ENCODE results near the gene CAPN14.

CAPN14 gene

DNA sequence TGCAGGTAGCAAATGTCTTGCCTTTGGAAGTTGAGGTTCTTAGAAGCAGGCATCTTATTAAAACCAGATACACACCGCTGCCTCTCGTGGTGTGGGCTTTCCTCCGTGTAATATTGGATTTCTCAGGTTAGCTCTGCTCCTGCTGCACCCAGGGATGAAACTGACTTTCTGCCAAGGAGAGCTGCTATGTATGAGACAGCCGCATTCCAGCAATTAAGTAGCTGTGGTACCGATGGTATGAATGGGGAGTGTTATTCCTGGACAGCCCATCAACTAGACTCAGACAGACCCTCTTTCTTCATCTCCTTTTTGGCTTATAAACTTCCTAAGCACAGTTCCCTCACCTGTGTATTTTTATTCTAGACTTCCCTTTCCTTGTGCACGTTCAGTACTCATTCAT is 9.8 kb upstream of the CAPN14 start:
- Histone ChIP-seq H3K4me1 (ENCODE audit: control insufficient read depth, insufficient read depth, low read length) (no peaks in the 10 kb centered on the region), H3K27ac (ENCODE audit: insufficient read depth, low read depth, low read length, poor library complexity, severe bottlenecking) (no peak overlapping the region), H3K36me3 (ENCODE audit: control insufficient read depth, insufficient read depth, low read length) (no peaks in the 10 kb centered on the region), H3K4me3 (ENCODE audit: insufficient read depth, low read depth, low read length) (no peak overlapping the region), H3K27me3 (ENCODE audit: control insufficient read depth, insufficient read depth, low read length, poor library complexity, severe bottlenecking) (no peaks in the 10 kb centered on the region), H3K9me3 (ENCODE audit: control insufficient read depth, low read length) (no peaks in the 10 kb centered on the region)
- 85 to 87% methylated on average over 5 to 6 of the region's 6 CpGs for WGBS, 2 experiments

DNA sequence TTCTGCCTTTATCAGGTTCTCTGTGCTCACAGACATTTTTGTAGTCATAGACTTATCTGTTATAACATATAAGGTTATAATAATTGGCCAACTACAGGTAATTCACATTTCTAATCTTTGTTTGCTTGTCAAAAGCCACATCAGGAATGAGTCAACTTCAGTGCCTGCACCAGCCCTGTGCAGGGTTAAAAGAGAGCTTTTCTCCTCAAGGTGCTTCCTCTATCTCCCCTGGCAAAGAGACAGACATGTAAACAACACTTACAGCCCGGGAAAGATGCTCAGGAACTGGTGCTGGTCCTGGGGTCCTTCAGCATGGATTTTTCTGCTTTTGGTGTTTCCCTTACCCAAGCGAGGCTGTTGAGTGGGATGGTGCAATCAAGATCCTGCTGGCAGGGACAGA is 9.0 kb upstream of the CAPN14 start:
- no peaks in the 10 kb centered on the region for H3K36me3 ChIP-seq (ENCODE audit: control insufficient read depth, insufficient read depth, low read length)
- no peak overlapping the region for H3K4me3 ChIP-seq (ENCODE audit: insufficient read depth, low read depth, low read length)
- WGBS, 2 experiments: 69 to 75% methylated on average over 2 of the region's 2 CpGs
- no peak overlapping the region for H3K27ac ChIP-seq (ENCODE audit: insufficient read depth, low read depth, low read length, poor library complexity, severe bottlenecking)
- no peaks in the 10 kb centered on the region for H3K27me3 ChIP-seq (ENCODE audit: control insufficient read depth, insufficient read depth, low read length, poor library complexity, severe bottlenecking)
- no peaks in the 10 kb centered on the region for H3K9me3 ChIP-seq (ENCODE audit: control insufficient read depth, low read length)
- no peaks in the 10 kb centered on the region for H3K4me1 ChIP-seq (ENCODE audit: control insufficient read depth, insufficient read depth, low read length)

DNA sequence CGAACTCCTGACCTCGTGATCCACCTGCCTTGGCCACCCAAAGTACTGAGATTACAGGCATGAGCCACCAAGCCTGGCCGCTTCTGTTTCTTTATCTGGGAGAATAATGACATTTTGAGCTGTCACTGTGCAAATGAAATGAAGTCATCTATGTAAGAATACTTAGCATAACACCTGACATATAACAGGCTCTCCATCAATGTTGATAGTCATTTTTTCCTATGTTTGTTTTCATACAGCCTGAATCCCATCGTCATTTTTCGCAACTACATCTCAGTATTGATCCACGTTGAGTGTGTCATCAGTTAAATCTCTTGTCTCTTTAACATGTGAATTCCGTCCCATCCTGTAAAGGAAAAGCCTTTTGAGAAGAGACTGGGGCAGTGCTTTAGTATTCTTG is 6.4 kb upstream of the CAPN14 start:
- Histone ChIP-seq H3K36me3 (ENCODE audit: control insufficient read depth, insufficient read depth, low read length) (no peaks in the 10 kb centered on the region), H3K9me3 (ENCODE audit: control insufficient read depth, low read length) (no peaks in the 10 kb centered on the region), H3K27ac (ENCODE audit: insufficient read depth, low read depth, low read length, poor library complexity, severe bottlenecking) (no peak overlapping the region), H3K4me1 (ENCODE audit: control insufficient read depth, insufficient read depth, low read length) (no peaks in the 10 kb centered on the region), H3K4me3 (ENCODE audit: insufficient read depth, low read depth, low read length) (no peak overlapping the region), H3K27me3 (ENCODE audit: control insufficient read depth, insufficient read depth, low read length, poor library complexity, severe bottlenecking) (no peaks in the 10 kb centered on the region)
- WGBS, 2 experiments: 81 to 90% methylated on average over 7 of the region's 7 CpGs

DNA sequence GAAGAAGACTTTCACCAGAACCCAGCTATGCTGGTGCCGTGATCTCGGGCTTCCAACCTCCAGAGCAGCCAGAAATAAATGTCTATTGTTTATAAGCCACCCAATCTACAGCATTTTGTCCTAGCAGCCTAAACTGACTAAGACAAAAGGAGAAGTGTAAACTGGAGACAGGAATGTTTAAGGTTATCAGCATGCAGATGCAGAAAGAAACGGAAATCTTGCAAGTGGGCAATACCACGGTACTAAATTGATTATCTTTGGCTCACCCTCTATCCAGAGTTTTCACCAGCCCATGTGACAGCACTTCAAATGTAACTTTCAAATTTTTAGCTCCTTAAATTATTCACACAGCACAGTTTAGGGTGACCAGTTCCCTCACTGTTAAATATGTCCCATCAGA is 5.7 kb upstream of the CAPN14 start:
- Histone ChIP-seq H3K36me3 (ENCODE audit: control insufficient read depth, insufficient read depth, low read length) (no peaks in the 10 kb centered on the region), H3K27me3 (ENCODE audit: control insufficient read depth, insufficient read depth, low read length, poor library complexity, severe bottlenecking) (no peaks in the 10 kb centered on the region), H3K4me1 (ENCODE audit: control insufficient read depth, insufficient read depth, low read length) (no peaks in the 10 kb centered on the region), H3K9me3 (ENCODE audit: control insufficient read depth, low read length) (no peaks in the 10 kb centered on the region), H3K27ac (ENCODE audit: insufficient read depth, low read depth, low read length, poor library complexity, severe bottlenecking) (no peak overlapping the region), H3K4me3 (ENCODE audit: insufficient read depth, low read depth, low read length) (no peak overlapping the region)
- 93 to 96% methylated on average over 4 of the region's 4 CpGs for WGBS, 2 experiments

DNA sequence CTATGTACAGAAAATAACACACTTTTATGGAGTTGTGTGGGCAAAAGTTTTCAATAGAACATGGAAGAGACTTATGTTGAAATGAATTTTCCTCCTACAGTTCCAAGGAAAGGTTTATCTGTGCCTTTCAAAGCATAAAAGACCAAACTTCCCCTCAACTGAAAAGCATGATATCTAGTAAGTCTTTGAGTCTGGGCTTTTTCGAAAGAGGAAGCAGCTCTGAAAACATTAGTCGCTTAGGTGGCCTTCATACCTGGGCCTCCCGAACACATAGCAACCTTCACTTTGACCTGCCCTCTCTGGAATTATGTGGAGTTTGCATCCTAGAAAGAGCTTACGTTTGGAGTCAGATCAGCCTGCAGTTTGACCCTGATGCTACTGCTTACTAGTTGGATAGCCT is 4.8 kb upstream of the CAPN14 start:
- H3K9me3 ChIP-seq (ENCODE audit: control insufficient read depth, low read length): no peaks in the 10 kb centered on the region
- WGBS, 2 experiments: 91 to 97% methylated on average over 4 of the region's 4 CpGs
- no peak overlapping the region for H3K27ac ChIP-seq (ENCODE audit: insufficient read depth, low read depth, low read length, poor library complexity, severe bottlenecking)
- H3K27me3 ChIP-seq (ENCODE audit: control insufficient read depth, insufficient read depth, low read length, poor library complexity, severe bottlenecking): no peaks in the 10 kb centered on the region
- no peak overlapping the region for H3K4me3 ChIP-seq (ENCODE audit: insufficient read depth, low read depth, low read length)
- H3K36me3 ChIP-seq (ENCODE audit: control insufficient read depth, insufficient read depth, low read length): no peaks in the 10 kb centered on the region
- H3K4me1 ChIP-seq (ENCODE audit: control insufficient read depth, insufficient read depth, low read length): no peaks in the 10 kb centered on the region

DNA sequence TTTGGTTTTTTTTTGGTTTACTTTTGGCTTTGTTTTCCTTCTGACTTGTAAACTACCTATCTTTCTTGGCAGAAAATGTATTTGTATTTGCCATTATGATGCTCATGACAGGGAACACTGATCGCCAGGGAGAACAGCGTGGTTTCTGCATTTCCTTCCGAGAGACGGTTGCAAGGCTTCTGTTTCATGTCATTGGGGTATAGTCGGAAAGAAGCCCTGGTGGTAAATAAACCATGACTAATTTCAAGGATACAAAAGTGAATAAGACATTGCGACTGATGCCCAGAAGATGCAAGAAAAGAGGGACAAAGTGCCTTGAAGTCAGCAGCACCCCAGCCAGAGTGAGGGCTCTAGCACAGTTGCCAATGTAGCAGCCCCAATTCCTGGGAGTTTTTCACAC is 4.2 kb upstream of the CAPN14 start:
- Histone ChIP-seq H3K27me3 (ENCODE audit: control insufficient read depth, insufficient read depth, low read length, poor library complexity, severe bottlenecking) (no peaks in the 10 kb centered on the region), H3K36me3 (ENCODE audit: control insufficient read depth, insufficient read depth, low read length) (no peaks in the 10 kb centered on the region), H3K4me1 (ENCODE audit: control insufficient read depth, insufficient read depth, low read length) (no peaks in the 10 kb centered on the region), H3K27ac (ENCODE audit: insufficient read depth, low read depth, low read length, poor library complexity, severe bottlenecking) (no peak overlapping the region), H3K9me3 (ENCODE audit: control insufficient read depth, low read length) (no peaks in the 10 kb centered on the region), H3K4me3 (ENCODE audit: insufficient read depth, low read depth, low read length) (no peak overlapping the region)
- 78 to 81% methylated on average over 6 of the region's 6 CpGs for WGBS, 2 experiments

DNA sequence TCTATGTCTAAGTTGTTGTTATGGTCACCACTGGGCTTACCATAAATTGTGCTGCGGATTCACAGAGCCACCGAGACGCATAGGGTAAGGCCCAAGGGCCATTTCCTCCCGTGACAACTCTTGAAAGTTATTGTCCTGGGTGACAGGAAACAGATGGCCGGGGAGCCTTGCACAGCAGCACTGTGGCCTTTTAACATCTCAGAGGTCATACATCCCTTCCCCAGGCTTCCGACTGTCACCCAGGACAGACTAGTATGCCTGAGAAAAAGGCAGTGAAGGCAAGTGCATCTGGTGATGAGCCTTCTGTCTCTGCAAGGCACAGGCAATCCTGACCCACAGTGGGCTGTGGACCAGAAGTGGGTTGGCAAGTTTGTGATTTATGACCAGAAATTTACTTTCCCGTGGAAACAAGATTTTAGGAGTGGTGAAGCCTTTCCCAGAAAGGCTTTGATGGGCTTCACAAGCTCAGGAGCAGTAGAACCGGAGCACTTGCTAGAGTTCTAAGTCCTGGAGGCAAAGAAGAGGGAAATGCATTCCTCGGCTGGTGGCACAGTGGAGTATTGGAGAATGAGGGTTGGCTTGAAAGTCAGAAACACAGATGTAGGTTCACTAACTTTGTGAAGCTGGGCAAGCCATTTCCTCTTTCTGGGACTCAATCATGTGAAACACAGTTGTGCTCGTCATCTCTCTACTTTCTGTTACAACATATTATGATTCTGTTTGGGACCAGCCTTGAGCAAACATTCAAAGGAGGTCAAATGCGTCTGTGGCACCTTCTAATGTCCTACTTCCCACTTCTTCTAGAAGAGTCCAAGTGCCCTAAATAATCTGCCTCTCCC is 2.0 kb upstream of the CAPN14 start:
- Histone ChIP-seq H3K4me3 (ENCODE audit: insufficient read depth, low read depth, low read length) (no peak overlapping the region), H3K4me1 (ENCODE audit: control insufficient read depth, insufficient read depth, low read length) (no peaks in the 10 kb centered on the region), H3K36me3 (ENCODE audit: control insufficient read depth, insufficient read depth, low read length) (no peaks in the 10 kb centered on the region), H3K27ac (ENCODE audit: insufficient read depth, low read depth, low read length, poor library complexity, severe bottlenecking) (no peak overlapping the region), H3K9me3 (ENCODE audit: control insufficient read depth, low read length) (no peaks in the 10 kb centered on the region), H3K27me3 (ENCODE audit: control insufficient read depth, insufficient read depth, low read length, poor library complexity, severe bottlenecking) (no peaks in the 10 kb centered on the region)
- 91 to 93% methylated on average over 11 of the region's 11 CpGs for WGBS, 2 experiments

DNA sequence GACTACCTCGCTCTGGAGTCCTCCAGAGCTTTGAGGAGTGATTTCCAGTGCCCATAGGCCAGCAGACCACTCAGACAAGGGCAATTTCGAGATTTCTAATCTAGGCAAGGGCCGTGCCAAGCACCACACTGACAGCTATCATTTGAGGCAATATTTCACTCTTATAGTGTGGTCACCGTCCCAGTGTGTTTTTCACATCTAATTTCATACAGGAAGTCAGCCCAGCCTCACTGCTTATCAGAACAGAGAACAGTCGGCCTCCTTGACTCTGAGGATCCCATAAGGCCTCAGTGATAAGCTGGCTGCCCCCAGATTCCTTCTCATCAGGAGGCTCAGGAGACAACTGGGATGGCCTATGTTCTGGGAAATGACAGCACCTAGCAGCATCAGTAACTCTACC is 581 bp downstream of the CAPN14 start:
- Histone ChIP-seq H3K27ac (ENCODE audit: insufficient read depth, low read depth, low read length, poor library complexity, severe bottlenecking) (no peak overlapping the region), H3K9me3 (ENCODE audit: control insufficient read depth, low read length) (no peaks in the 10 kb centered on the region), H3K36me3 (ENCODE audit: control insufficient read depth, insufficient read depth, low read length) (no peaks in the 10 kb centered on the region), H3K4me1 (ENCODE audit: control insufficient read depth, insufficient read depth, low read length) (no peaks in the 10 kb centered on the region), H3K27me3 (ENCODE audit: control insufficient read depth, insufficient read depth, low read length, poor library complexity, severe bottlenecking) (no peaks in the 10 kb centered on the region), H3K4me3 (ENCODE audit: insufficient read depth, low read depth, low read length) (no peak overlapping the region)
- 94% methylated on average over 5 of the region's 5 CpGs for WGBS, 2 experiments

DNA sequence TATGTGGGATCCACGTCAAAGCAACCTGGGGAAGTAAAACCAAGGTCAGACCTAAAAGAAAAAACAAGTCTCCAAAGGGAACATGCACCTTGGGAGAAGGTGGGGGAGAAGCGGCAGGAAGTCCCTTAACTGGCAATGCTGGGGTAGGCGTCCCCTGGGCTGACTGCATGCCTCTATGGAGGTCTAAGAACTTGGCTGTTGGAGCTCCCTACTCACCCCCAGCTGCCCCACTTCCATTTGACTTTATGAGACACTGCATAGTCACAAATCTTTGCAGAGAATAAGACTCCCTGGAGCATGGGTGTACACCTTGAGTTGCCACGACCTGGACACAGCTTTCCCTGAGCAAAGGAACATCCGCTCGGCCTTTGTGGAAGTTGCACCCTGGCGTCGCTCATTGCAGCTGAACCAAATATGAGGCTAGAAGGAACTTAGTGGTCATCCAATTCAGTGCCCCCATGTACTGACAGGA is 2.8 kb downstream of the CAPN14 start:
- Histone ChIP-seq H3K4me1 (ENCODE audit: control insufficient read depth, insufficient read depth, low read length) (no peaks in the 10 kb centered on the region), H3K9me3 (ENCODE audit: control insufficient read depth, low read length) (no peaks in the 10 kb centered on the region), H3K36me3 (ENCODE audit: control insufficient read depth, insufficient read depth, low read length) (no peaks in the 10 kb centered on the region), H3K27me3 (ENCODE audit: control insufficient read depth, insufficient read depth, low read length, poor library complexity, severe bottlenecking) (no peaks in the 10 kb centered on the region), H3K4me3 (ENCODE audit: insufficient read depth, low read depth, low read length) (no peak overlapping the region), H3K27ac (ENCODE audit: insufficient read depth, low read depth, low read length, poor library complexity, severe bottlenecking) (no peak overlapping the region)
- 93 to 94% methylated on average over 8 of the region's 8 CpGs for WGBS, 2 experiments

DNA sequence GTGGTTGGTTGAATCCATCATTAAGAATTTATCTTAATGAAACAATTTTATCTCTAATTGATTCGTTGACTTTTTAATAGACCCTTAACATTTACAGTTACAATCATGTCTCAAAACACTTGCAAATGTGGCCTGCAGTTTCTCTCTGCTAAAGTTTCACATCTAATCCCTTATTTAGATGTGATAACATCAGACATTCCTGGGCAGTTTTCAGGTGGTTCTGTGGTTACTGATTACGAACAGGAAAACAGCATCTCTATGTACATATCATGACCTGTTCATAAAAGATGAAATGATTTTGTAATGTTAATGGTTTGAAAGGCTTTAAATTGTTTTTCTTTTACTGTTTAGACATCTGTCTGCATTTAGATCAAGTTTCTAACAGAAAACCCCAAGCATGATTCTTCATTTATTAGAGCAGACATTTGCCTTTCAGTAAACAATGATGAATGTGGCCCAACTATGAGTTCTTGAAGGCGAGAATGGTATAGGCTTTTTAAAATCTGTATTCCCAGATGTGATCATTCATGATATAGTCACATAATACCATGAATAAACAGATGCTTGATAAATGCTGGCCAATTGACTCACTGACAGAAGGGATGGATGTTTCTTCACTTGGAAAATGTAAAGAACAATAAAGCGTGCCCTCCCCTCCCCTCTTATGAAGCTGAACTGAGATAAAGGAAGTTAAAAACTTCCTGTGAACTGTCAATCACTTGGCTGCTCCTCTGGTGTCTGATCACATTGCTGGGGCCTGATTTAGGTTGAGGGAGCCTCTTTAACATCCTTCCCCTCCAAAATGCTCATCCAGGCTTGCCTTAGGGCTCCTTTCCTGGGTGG is 3.5 kb downstream of the CAPN14 start:
- no peak overlapping the region for H3K4me3 ChIP-seq (ENCODE audit: insufficient read depth, low read depth, low read length)
- no peaks in the 10 kb centered on the region for H3K36me3 ChIP-seq (ENCODE audit: control insufficient read depth, insufficient read depth, low read length)
- no peaks in the 10 kb centered on the region for H3K9me3 ChIP-seq (ENCODE audit: control insufficient read depth, low read length)
- no peak overlapping the region for H3K27ac ChIP-seq (ENCODE audit: insufficient read depth, low read depth, low read length, poor library complexity, severe bottlenecking)
- H3K27me3 ChIP-seq (ENCODE audit: control insufficient read depth, insufficient read depth, low read length, poor library complexity, severe bottlenecking): no peaks in the 10 kb centered on the region
- 72 to 73% methylated on average over 2 to 3 of the region's 4 CpGs for WGBS, 2 experiments
- H3K4me1 ChIP-seq (ENCODE audit: control insufficient read depth, insufficient read depth, low read length): no peaks in the 10 kb centered on the region
